Natural killer cell treated with Interleukin-12 subunit alpha and Interleukin-12 subunit beta and Interleukin-15 and Interleukin-18, amount 100 ng/mL, for 72 hours (primary cell): ENCODE results near the gene ZNF296. TPM values are rescaled to one million over a fixed set of nuclear protein-coding genes. Genes with fewer than 3 reads are reported as not detected.

Source experiments
- ATAC-seq, 2 donors: fragments of 150-1000 bp; cut with Tn5 transposase in 1 of 2; sonication (Bioruptor Pico), chemical (Tn5 transposase) in 1 of 2; 2 replicates each; pipeline ENCODE4 v1.10.0; 2021
- DNase-seq: peaks from one replicate; pipeline ENCODE4 v3.0.0; 2022; ENCODE audit warnings: low spot score
- H3K27ac Mint-ChIP-seq, 2 donors: 1 replicate in 1 of 2; 2 replicates in 1 of 2; pipeline ENCODE4 v1.8.0; 2022; ENCODE audit warnings: mixed read lengths in 2 of 2, mild to moderate bottlenecking in 1 of 2, moderate library complexity in 1 of 2
- H3K27me3 Mint-ChIP-seq, 2 donors: 1 replicate in 1 of 2; 2 replicates in 1 of 2; pipeline ENCODE4 v1.8.0; 2022; ENCODE audit warnings: mixed read lengths in 2 of 2
- H3K36me3 Mint-ChIP-seq: one replicate; pipeline ENCODE4 v1.8.0; 2022; ENCODE audit warnings: mixed read lengths
- H3K4me1 Mint-ChIP-seq, 2 donors: 1 replicate in 1 of 2; 2 replicates in 1 of 2; pipeline ENCODE4 v1.8.0; 2022; ENCODE audit warnings: low read depth in 2 of 2, mixed read lengths in 2 of 2, mild to moderate bottlenecking in 1 of 2
- H3K4me3 Mint-ChIP-seq: one replicate; pipeline ENCODE4 v1.8.0; 2022; ENCODE audit warnings: mixed read lengths
- H3K9me3 Mint-ChIP-seq: 2 replicates; pipeline ENCODE4 v1.8.0; 2022; ENCODE audit warnings: mixed read lengths
- total RNA-seq, 2 donors: library from RNA; stranded (reverse); gene quantifications; one replicate each; pipeline ENCODE4 v1.2.3, GENCODE V29; 2022

ZNF296 gene
- total RNA-seq, 2 donors from 2014 or later = 5.0 to 5.5 TPM

GRCh38 chr19:45098521-45099466, 22.5 kb upstream of the ZNF296 start:
- H3K4me1 Mint-ChIP-seq = peaks cover 50 to 55% of the 10 kb centered on the region in 2 donors
- no peaks in the 10 kb centered on the region for H3K27me3 Mint-ChIP-seq
- no peaks in the 10 kb centered on the region for H3K36me3 Mint-ChIP-seq
- DNase-seq = no peak
- ATAC-seq = no peak
- no peaks in the 10 kb centered on the region for H3K9me3 Mint-ChIP-seq
- no peak overlapping the region for H3K27ac Mint-ChIP-seq
- H3K4me3 Mint-ChIP-seq = no peak overlapping the region

DNA sequence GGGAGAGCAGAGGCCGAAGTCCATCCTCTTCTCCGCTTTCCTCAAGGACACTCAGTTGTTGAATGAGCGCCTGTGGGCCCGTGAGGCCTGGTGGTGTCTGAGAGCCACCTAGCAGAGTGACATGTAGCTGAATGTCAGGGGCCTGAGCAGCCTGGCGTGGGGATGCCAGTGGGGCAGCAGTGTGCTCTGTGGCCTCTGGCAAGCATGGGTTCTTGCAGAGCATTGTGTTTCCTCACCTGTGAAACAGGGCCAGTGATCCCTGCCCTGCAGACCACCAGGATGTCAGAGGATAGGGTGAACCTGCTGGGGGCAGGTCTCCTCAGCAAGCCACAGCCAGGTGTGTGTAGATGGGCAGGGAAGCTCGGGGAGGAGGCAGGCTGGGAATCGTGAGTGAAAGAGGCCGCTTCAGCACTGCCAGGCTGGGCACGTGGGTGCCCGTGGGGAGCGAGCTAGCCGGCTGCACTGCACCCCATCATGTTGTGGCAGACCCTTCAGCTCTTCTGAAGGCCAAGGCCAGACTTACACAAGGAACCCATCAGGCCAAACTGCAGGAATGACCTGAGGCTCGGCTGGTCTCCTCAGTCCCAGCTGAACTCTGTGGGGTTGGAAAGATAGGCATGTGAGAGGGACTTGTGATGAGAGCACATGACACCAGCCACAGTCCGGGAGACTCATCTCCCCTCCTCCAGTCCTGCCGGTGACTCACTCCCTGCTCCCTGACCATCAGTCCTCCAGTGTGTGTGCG, 21.7 kb upstream of the ZNF296 start:
- no peak overlapping the region for H3K27ac Mint-ChIP-seq
- H3K9me3 Mint-ChIP-seq = no peaks in the 10 kb centered on the region
- H3K27me3 Mint-ChIP-seq = no peaks in the 10 kb centered on the region
- no peak for DNase-seq
- H3K36me3 Mint-ChIP-seq = no peaks in the 10 kb centered on the region
- H3K4me3 Mint-ChIP-seq = no peak overlapping the region
- H3K4me1 Mint-ChIP-seq = peaks cover 55% of the 10 kb centered on the region in 2 donors
- ATAC-seq = no peak

- no peak overlapping the region for H3K27ac Mint-ChIP-seq
- no peaks in the 10 kb centered on the region for H3K27me3 Mint-ChIP-seq
- H3K4me1 Mint-ChIP-seq = peaks cover 55 to 59% of the 10 kb centered on the region in 2 donors
- H3K4me3 Mint-ChIP-seq = no peak overlapping the region
- H3K36me3 Mint-ChIP-seq = no peaks in the 10 kb centered on the region
- no peaks in the 10 kb centered on the region for H3K9me3 Mint-ChIP-seq
- no peak for DNase-seq
- ATAC-seq = no peak
Observed at GRCh38 chr19:45097450-45097775, 21.1 kb upstream of the ZNF296 start.

GRCh38 chr19:45096700-45097099, 20.4 kb upstream of the ZNF296 start:
- Mint-ChIP-seq H3K27ac (peak overlapping the region in 1 of 2 donors; percentile 65), H3K9me3 (no peaks in the 10 kb centered on the region), H3K36me3 (no peaks in the 10 kb centered on the region), H3K4me1 (peaks cover 60 to 62% of the 10 kb centered on the region in 2 donors), H3K4me3 (peak overlapping the region; percentile 9), H3K27me3 (no peaks in the 10 kb centered on the region)
- DNase-seq = no peak
- no peak for ATAC-seq

DNA sequence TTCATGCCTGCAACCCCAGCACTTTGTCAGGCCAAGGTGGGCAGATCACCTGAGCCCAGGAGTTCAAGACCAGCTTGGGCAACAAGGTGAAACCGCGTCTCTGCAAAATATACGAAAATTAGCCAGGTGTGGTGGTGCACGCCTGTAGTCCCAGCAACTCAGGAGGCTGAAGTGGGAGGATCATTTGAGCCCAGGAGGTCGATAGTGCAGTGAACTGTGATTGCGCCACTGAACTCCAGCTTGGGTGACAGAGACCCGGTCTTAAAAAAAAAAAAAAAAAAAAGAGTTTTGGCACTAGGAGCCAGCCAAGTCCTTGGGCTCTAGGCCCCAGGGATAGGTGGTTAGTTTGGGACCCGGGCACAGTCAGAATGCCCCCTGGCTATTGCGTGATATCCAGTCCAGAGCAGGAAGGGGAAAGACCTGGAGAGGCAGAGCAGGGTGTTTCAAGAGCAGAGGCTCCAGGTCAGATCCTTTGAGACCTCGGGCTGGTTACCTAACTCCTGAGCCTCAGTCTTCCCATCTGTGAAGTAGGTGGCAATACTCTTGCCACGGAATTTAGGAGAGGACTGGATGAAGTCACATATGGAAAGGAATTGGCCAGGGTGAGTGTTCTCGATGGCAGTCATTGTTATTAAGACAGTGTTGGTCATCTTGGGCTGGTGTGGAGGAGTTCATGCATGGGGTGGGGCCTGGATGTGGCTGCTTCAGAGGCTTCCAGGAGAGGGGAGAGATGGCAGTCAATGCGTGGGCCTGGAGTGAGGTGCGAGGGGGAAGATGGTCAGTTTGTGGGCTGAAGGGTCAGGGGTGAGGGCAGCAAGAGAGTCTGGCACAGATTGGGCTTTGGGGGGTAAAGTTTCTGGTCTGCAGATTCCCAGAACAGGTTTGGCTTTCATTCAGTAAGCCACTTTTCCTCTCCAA, 19.5 kb upstream of the ZNF296 start:
- Mint-ChIP-seq H3K27ac (peak overlapping the region in 1 of 2 donors; percentile 65), H3K4me3 (no peak overlapping the region), H3K27me3 (no peaks in the 10 kb centered on the region), H3K36me3 (peaks cover 6% of the 10 kb centered on the region), H3K9me3 (no peaks in the 10 kb centered on the region), H3K4me1 (peaks cover 64% of the 10 kb centered on the region in 2 donors)
- DNase-seq (no peak), ATAC-seq (no peak)

DNA sequence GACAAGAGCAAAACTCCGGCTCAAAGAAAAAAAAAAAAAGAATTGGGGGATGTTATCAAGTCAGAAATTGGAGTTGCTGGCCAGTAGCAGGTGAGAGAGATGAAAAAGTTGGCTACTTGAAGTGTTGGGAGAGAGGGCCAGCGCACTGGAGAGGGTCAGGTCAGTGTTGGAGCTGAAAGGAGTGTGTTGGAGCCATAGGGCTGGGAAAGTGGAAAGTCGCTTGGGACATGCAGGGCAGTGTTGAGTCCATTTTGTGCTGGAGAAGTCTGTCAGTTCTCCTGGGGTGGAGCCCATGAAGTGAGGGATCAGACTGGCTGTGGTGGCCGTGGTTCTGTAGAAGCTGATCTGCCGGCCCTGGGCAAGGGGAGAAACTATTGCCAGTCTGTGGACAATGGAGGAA, 18.4 kb upstream of the ZNF296 start:
- peak overlapping the region in 1 of 2 donors; percentile 29 for H3K27ac Mint-ChIP-seq
- H3K36me3 Mint-ChIP-seq = peaks cover 6% of the 10 kb centered on the region
- no peaks in the 10 kb centered on the region for H3K27me3 Mint-ChIP-seq
- DNase-seq (no peak), ATAC-seq (no peak)
- H3K9me3 Mint-ChIP-seq = no peaks in the 10 kb centered on the region
- H3K4me3 Mint-ChIP-seq = peak overlapping the region; percentile 89
- H3K4me1 Mint-ChIP-seq = peaks cover 59 to 63% of the 10 kb centered on the region in 2 donors

DNA sequence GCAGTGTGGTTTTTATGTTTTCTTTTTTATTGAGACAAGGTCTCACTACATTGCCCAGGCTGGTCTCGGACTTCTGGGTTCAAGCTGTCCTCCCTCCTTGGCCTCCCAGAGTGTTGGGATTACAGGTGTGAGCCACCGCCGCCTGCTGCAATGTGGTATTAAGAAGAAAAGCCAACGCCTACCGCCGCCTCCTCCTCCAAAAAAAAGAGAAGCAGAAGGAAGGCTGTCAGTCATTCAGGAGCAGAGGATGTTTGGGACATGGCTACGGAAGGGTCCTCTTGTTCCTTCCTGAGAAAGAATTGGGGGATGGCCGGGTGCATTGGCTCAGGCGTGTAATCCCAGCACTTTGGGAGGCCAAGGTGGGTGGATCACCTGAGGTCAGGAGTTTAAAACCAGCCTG, 17.9 kb upstream of the ZNF296 start:
- Mint-ChIP-seq H3K36me3 (peaks cover 6% of the 10 kb centered on the region), H3K9me3 (no peaks in the 10 kb centered on the region), H3K27me3 (no peaks in the 10 kb centered on the region), H3K4me3 (peak overlapping the region; percentile 89), H3K4me1 (peaks cover 56 to 60% of the 10 kb centered on the region in 2 donors), H3K27ac (peak overlapping the region; percentile 29 to 96)
- DNase-seq (no peak), ATAC-seq (no peak)

DNA sequence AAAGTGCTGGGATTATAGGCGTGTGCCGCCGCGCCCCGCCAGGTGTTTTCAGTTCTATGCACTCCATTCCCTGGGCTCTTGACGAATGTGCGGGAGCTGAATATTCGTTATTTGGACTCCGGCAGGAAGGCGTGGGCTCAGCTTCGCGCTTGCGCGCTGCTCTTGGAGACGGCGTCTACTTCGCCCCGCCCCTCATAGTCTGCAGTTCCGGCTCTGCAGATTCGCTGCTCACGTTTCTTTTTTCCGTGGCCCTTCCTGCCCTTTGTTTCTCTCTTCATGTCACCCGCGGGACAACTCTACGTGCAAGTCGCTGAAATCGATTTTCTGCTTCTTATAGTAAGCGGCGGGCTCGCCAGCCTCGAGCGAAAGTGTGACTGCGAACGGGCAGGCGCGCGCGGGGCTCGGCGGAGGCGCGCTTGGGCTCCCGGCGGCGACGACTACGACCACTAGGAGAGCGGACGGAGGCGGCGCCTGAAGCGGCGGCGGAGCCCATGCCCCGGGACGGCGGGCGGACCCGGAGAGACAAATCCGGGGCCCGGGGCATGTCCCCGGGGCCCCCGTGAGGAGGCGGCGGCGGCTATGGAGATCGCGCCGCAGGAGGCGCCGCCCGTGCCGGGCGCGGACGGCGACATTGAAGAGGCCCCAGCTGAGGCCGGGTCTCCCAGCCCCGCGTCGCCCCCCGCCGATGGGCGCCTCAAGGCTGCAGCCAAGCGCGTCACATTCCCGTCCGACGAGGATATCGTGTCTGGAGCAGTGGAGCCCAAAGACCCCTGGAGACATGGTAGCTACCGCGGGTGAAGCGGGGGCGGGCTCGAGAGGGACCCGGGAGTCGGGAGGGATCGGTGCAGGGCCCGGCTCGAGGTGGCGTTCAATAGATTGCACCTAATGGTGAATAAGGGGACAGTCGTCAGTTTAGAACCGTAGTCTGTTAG, 16.7 kb upstream of the ZNF296 start, which contains the start of gene PPP1R37:
TSS of gene PPP1R37 (plus strand) at position 433 of the 932 bp plus-strand sequence. CDS start at position 580, 147 bp downstream.
- H3K36me3 Mint-ChIP-seq = peaks cover 6% of the 10 kb centered on the region
- DNase-seq (peak; percentile 93), ATAC-seq (peak; percentile 83 to 86)
- H3K9me3 Mint-ChIP-seq = no peaks in the 10 kb centered on the region
- H3K4me3 Mint-ChIP-seq = peak within 1 kb of the TSS; percentile 89
- H3K27me3 Mint-ChIP-seq = no peaks in the 10 kb centered on the region
- peak within 1 kb of the TSS; percentile 96 to 98 for H3K27ac Mint-ChIP-seq
- H3K4me1 Mint-ChIP-seq = peaks cover 58 to 60% of the 10 kb centered on the region in 2 donors

DNA sequence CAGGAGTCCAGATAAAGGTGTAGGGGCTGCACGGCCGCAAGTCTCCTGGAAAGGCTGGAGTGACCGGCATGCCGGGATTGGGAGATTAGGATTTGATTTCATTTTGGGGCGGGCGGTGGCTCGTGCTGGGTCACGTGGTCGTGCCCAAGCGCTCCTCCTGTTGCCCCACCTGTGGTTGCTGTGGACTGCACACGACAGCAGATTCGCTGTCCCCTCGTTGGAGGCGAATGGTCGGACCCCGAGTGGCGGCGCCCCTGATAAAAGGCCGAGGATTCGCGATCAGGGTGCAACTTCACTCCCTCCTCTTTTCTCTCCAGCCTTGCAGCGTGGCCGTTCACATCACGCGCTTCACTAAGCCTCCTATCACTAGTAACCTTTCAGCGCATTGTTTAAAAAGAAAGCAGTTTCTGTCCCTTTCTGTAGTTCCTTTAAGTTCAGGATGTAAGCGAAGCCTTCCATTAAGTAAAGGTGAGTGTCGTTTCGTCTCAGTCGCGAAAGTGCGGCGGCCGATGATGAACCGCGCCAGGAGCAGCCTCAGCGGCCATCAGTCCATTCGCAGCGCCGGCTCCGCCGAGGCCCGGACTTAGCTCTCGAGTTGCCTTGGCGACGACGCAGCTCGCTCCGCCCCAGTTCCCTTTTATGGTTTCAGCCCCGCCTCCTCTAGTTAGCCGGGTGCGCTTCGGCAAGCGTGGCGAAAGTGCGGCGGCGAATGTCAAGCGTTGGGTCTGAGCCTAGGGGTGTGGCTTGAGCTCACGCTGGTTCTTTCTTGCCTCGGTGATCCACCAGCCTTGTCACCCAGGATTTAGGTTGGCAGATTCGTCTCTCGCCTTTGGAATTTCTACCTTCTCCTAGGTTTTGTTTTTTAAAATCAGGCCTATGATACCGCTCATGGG, 15.0 kb upstream of the ZNF296 start:
- Mint-ChIP-seq H3K36me3 (peaks cover 10% of the 10 kb centered on the region), H3K27me3 (no peaks in the 10 kb centered on the region), H3K27ac (peak overlapping the region; percentile 96 to 98), H3K4me1 (peaks cover 59 to 60% of the 10 kb centered on the region in 2 donors), H3K4me3 (peak overlapping the region; percentile 89), H3K9me3 (no peaks in the 10 kb centered on the region)
- DNase-seq (peak; percentile 97), ATAC-seq (peak; percentile 84 to 90)

- peak overlapping the region; percentile 5 for H3K4me3 Mint-ChIP-seq
- DNase-seq = no peak
- H3K9me3 Mint-ChIP-seq = no peaks in the 10 kb centered on the region
- no peaks in the 10 kb centered on the region for H3K27me3 Mint-ChIP-seq
- peaks cover 10% of the 10 kb centered on the region for H3K36me3 Mint-ChIP-seq
- peaks cover 54 to 55% of the 10 kb centered on the region in 2 donors for H3K4me1 Mint-ChIP-seq
- peak overlapping the region in 1 of 2 donors; percentile 96 for H3K27ac Mint-ChIP-seq
- ATAC-seq = no peak
Observed at GRCh38 chr19:45090606-45091005, 14.3 kb upstream of the ZNF296 start.

- Mint-ChIP-seq H3K9me3 (no peaks in the 10 kb centered on the region), H3K4me3 (no peak overlapping the region), H3K36me3 (peaks cover 10% of the 10 kb centered on the region), H3K27ac (no peak overlapping the region), H3K27me3 (no peaks in the 10 kb centered on the region), H3K4me1 (peaks cover 54 to 55% of the 10 kb centered on the region in 2 donors)
- ATAC-seq (no peak), DNase-seq (no peak)
Observed at GRCh38 chr19:45090034-45090433, 13.8 kb upstream of the ZNF296 start.
